ENCODE data around the gene RIGI. TPM values are rescaled to one million over a fixed set of nuclear protein-coding genes. Genes with fewer than 3 reads are reported as not detected.
A peak's percentile ranks its signal among the peaks of the same experiment; 100 is the strongest.
"Not testable (repeated sequence)": the region's sequence is repeated elsewhere in the genome, so short reads cannot be mapped to it uniquely, and the experiment has no call there.

Gene RIGI
- polyA plus RNA-seq, 6 donors from 2014 or later: 7.9 to 21.5 (median 17.9) TPM

DNA sequence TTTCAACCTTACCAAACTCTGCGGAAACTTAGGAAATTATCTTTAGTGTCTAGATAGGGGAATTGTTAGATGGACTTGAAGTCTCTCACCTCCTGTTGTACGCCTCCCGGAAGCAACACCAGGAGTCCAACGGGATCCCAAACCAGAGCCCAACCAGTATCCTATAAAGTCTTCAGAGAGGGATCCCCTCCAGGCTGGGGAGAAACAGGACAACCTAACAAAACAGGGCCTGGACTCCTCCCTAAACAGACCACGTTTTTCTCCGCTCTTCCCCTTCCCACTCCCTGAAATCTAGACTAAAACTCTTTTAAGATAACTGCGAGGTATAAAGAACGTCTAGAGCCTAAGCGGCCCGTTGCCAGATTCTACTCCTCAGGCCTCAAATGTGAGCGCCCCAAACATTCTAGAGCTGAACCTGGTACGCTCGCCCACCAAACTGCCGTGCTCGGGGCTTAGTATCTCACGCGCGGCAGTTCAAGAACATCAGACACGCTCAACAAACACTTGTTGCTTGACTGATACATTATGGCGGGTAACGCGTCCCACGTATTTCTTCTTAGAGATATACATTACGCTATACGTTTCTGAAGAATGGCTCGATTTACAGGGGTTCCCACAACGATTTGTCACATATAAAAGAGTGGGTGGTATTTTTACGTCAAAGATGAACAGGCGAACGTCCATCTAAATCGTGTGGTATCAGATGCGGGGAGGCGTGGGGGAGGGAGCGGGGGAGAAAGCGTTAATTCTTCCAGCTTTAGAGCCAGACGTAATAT, 25.5 kb upstream of the RIGI start:
- peaks cover 24 to 54% (median 47%) of the 10 kb centered on the region in 3 donors for H3K4me1 Mint-ChIP-seq
- H3K27me3 Mint-ChIP-seq: no peaks in the 10 kb centered on the region
- H3K27ac Mint-ChIP-seq: peak overlapping the region; percentile 96 to 99 (median 98)
- ATAC-seq (ENCODE audit: low read depth in 2 of 2) (peak; percentile 7 to 17), DNase-seq (peak; percentile 40)
- no peaks in the 10 kb centered on the region for H3K36me3 Mint-ChIP-seq
- no peaks in the 10 kb centered on the region for H3K9me3 Mint-ChIP-seq
- peak overlapping the region; percentile 95 to 99 (median 97) for H3K4me3 Mint-ChIP-seq

GRCh38 chr9:32550562-32551275, 24.7 kb upstream of the RIGI start:
- no peaks in the 10 kb centered on the region for H3K36me3 Mint-ChIP-seq
- DNase-seq (peak; percentile 97), ATAC-seq (ENCODE audit: low read depth in 2 of 2) (peak; percentile 81 to 82)
- H3K27ac Mint-ChIP-seq: peak overlapping the region; percentile 95 to 99 (median 97)
- H3K9me3 Mint-ChIP-seq: no peaks in the 10 kb centered on the region
- peak overlapping the region; percentile 95 to 99 (median 97) for H3K4me3 Mint-ChIP-seq
- no peaks in the 10 kb centered on the region for H3K27me3 Mint-ChIP-seq
- peaks cover 19 to 54% (median 44%) of the 10 kb centered on the region in 3 donors for H3K4me1 Mint-ChIP-seq

GRCh38 chr9:32550150-32550561, 24.2 kb upstream of the RIGI start:
- H3K9me3 Mint-ChIP-seq: no peaks in the 10 kb centered on the region
- DNase-seq: peak; percentile 5
- H3K27me3 Mint-ChIP-seq: no peaks in the 10 kb centered on the region
- no peak for ATAC-seq (ENCODE audit: low read depth in 2 of 2)
- H3K27ac Mint-ChIP-seq: peak overlapping the region; percentile 3 to 98 (median 89)
- peak overlapping the region; percentile 89 to 99 (median 96) for H3K4me3 Mint-ChIP-seq
- H3K36me3 Mint-ChIP-seq: no peaks in the 10 kb centered on the region
- peaks cover 19 to 55% (median 45%) of the 10 kb centered on the region in 3 donors for H3K4me1 Mint-ChIP-seq

- DNase-seq; H3K9me3 Mint-ChIP-seq; H3K27ac Mint-ChIP-seq; H3K27me3 Mint-ChIP-seq; ATAC-seq (ENCODE audit: low read depth in 2 of 2); H3K36me3 Mint-ChIP-seq: not testable (repeated sequence)
- Mint-ChIP-seq H3K4me1 (peaks cover 23 to 62% (median 38%) of the 10 kb centered on the region in 3 donors), H3K4me3 (peak overlapping the region in 2 of 8 donors; percentile 25 to 95)
These were observed 22.2 kb upstream of the RIGI start for GRCh38 chr9:32548213-32548612.

- H3K27me3 Mint-ChIP-seq: no peaks in the 10 kb centered on the region
- H3K27ac Mint-ChIP-seq: peak overlapping the region in 1 of 6 donors; percentile 59
- peaks cover 19 to 46% (median 25%) of the 10 kb centered on the region in 3 donors for H3K4me1 Mint-ChIP-seq
- H3K9me3 Mint-ChIP-seq: no peaks in the 10 kb centered on the region
- DNase-seq (no peak), ATAC-seq (ENCODE audit: low read depth in 2 of 2) (no peak)
- H3K4me3 Mint-ChIP-seq: no peak overlapping the region
- peaks cover 16 to 17% of the 10 kb centered on the region in 2 donors for H3K36me3 Mint-ChIP-seq
These were observed 19.9 kb upstream of the RIGI start for GRCh38 chr9:32545884-32546283.

DNA sequence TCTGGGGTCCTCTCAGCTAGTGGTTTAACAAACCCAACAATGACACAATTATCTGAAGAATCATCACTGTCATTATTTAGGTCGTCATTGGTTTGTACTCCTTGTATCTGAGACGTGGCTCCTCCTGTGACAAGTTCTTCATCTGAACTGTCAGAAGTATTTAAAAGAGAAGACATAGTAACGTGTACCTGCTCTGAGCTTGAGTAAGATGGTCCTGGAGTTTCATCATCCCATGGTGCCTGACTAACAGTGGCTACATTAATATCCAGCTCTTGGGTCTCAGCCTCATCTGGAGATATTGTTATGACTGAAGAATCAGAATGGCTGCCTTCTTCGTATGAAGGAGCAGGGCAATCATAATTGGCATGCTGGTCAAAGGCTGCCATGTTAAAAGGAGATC, 17.1 kb upstream of the RIGI start:
- peaks cover 16 to 17% of the 10 kb centered on the region in 2 donors for H3K36me3 Mint-ChIP-seq
- H3K27ac Mint-ChIP-seq: no peak overlapping the region
- no peak overlapping the region for H3K4me3 Mint-ChIP-seq
- no peak for ATAC-seq (ENCODE audit: low read depth in 2 of 2)
- DNase-seq: no peak
- H3K9me3 Mint-ChIP-seq: no peaks in the 10 kb centered on the region
- no peaks in the 10 kb centered on the region for H3K27me3 Mint-ChIP-seq
- peaks cover 3 to 22% (median 9%) of the 10 kb centered on the region in 3 donors for H3K4me1 Mint-ChIP-seq

DNA sequence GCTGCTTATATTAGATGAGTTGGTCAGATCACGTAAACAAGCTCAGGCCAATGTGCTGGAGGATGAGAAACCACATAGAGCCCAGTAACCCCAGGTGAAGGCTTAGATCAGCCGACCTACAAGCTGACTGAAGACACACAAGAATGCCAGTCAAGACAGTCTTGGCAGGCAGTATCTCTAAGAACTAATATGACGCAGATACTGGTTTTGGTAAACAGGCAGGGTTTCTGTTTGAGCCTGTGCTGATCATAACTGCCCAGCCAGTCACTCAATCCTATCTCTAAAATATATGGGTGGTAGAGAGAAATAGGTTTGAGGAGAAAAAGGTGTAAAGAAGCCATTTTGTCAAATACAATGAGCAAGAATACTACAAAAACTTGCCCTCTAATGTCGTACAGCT, 7.8 kb upstream of the RIGI start:
- ATAC-seq (ENCODE audit: low read depth in 2 of 2) (no peak), DNase-seq (no peak)
- peaks cover 3 to 6% (median 4%) of the 10 kb centered on the region in 3 donors for H3K4me1 Mint-ChIP-seq
- peaks cover 0 to 7% (median 0%) of the 10 kb centered on the region in 7 donors for H3K9me3 Mint-ChIP-seq
- H3K27me3 Mint-ChIP-seq: no peaks in the 10 kb centered on the region
- peaks cover 0 to 4% of the 10 kb centered on the region in 2 donors for H3K36me3 Mint-ChIP-seq
- H3K4me3 Mint-ChIP-seq: no peak overlapping the region
- H3K27ac Mint-ChIP-seq: no peak overlapping the region

DNA sequence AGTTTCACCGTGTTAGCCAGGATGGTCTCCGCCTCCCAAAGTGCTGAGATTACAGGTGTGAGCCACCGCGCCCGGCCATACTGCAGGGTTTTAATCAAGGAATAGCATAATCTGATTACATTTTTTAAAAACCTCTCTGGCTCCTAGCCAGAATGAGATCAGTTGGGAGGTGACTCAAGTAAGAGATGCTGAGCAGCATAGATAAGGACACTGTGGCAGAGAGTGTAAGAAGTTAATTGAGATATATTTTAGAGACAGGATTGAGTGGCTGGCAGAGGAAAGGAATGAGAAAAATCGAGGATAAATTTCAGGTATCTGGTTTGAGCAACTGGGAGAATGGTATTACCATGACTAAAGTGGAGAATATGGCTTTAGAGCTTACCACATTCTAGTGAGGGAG, 7.3 kb upstream of the RIGI start:
- H3K27ac Mint-ChIP-seq: peak overlapping the region in 1 of 6 donors; percentile 1
- no peaks in the 10 kb centered on the region for H3K27me3 Mint-ChIP-seq
- H3K9me3 Mint-ChIP-seq: peaks cover 0 to 7% (median 0%) of the 10 kb centered on the region in 7 donors
- H3K4me1 Mint-ChIP-seq: peaks cover 3 to 6% (median 4%) of the 10 kb centered on the region in 3 donors
- H3K36me3 Mint-ChIP-seq: peaks cover 0 to 4% of the 10 kb centered on the region in 2 donors
- ATAC-seq (ENCODE audit: low read depth in 2 of 2) (no peak), DNase-seq (no peak)
- no peak overlapping the region for H3K4me3 Mint-ChIP-seq

DNA sequence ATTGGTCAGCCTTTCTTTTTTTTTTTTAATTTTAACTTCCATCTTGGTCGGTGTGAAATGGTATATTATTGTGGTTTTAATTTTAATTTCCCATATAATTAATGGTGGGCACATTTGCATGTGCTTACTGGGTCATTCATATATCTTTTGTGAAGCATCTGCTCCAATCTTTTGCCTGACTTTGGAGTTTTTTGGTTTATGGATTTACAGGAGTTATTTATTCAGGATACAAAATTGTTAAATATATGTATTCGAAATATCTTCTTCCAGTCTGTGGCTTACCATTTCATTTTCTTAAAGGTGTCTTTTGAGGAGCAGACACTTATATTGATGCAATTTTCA, 682 bp upstream of the RIGI start:
- Mint-ChIP-seq H3K27ac (peak overlapping the region; percentile 93 to 98 (median 95)), H3K27me3 (no peaks in the 10 kb centered on the region), H3K9me3 (peaks cover 0 to 7% (median 3%) of the 10 kb centered on the region in 7 donors), H3K4me3 (peak overlapping the region; percentile 94 to 100 (median 98)), H3K4me1 (peaks cover 30 to 47% (median 32%) of the 10 kb centered on the region in 3 donors), H3K36me3 (peaks cover 9 to 12% of the 10 kb centered on the region in 2 donors)
- DNase-seq (no peak), ATAC-seq (ENCODE audit: low read depth in 2 of 2) (no peak)

DNA sequence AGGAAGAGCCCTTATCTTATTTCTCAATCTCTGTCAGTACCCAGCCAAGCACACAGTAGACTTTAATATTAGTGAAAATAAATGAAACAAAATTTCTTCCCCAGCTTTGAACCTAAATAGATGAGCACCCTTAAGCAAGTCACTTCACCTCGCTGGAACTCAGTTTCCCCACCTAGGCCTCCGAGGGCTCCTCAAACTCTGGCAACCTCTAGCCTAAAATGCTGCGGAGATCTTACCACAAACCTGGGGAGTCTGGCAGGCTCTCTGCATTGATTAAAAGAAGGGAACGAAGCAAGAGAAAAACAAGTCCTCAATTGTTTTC, 326 bp downstream of the RIGI start:
- no peaks in the 10 kb centered on the region for H3K27me3 Mint-ChIP-seq
- H3K36me3 Mint-ChIP-seq: peaks cover 8 to 12% of the 10 kb centered on the region in 2 donors
- H3K27ac Mint-ChIP-seq: peak overlapping the region; percentile 93 to 98 (median 95)
- peaks cover 30 to 51% (median 32%) of the 10 kb centered on the region in 3 donors for H3K4me1 Mint-ChIP-seq
- peaks cover 0 to 5% (median 1%) of the 10 kb centered on the region in 7 donors for H3K9me3 Mint-ChIP-seq
- ATAC-seq (ENCODE audit: low read depth in 2 of 2): peak in 1 of 2 donors; percentile 4
- no peak for DNase-seq
- H3K4me3 Mint-ChIP-seq: peak overlapping the region; percentile 94 to 100 (median 98)

GRCh38 chr9:32524892-32525708, 896 bp downstream of the RIGI start:
- H3K4me1 Mint-ChIP-seq: peaks cover 30 to 51% (median 32%) of the 10 kb centered on the region in 3 donors
- peak overlapping the region; percentile 93 to 98 (median 95) for H3K27ac Mint-ChIP-seq
- peaks cover 8 to 12% of the 10 kb centered on the region in 2 donors for H3K36me3 Mint-ChIP-seq
- peak in 1 of 2 donors; percentile 19 for ATAC-seq (ENCODE audit: low read depth in 2 of 2)
- DNase-seq: no peak
- H3K27me3 Mint-ChIP-seq: no peaks in the 10 kb centered on the region
- H3K9me3 Mint-ChIP-seq: peaks cover 0 to 5% (median 0%) of the 10 kb centered on the region in 7 donors
- H3K4me3 Mint-ChIP-seq: peak overlapping the region; percentile 94 to 100 (median 98)

- not testable (repeated sequence) for H3K27me3 Mint-ChIP-seq; H3K9me3 Mint-ChIP-seq; DNase-seq; ATAC-seq (ENCODE audit: low read depth in 2 of 2)
- Mint-ChIP-seq H3K36me3 (peaks cover 8 to 12% of the 10 kb centered on the region in 2 donors), H3K4me3 (peak overlapping the region; percentile 74 to 100 (median 98)), H3K4me1 (peaks cover 30 to 51% (median 32%) of the 10 kb centered on the region in 3 donors), H3K27ac (peak overlapping the region in 4 of 6 donors; percentile 5 to 98 (median 96))
These were observed 1.5 kb downstream of the RIGI start for GRCh38 chr9:32524558-32524891.

DNA sequence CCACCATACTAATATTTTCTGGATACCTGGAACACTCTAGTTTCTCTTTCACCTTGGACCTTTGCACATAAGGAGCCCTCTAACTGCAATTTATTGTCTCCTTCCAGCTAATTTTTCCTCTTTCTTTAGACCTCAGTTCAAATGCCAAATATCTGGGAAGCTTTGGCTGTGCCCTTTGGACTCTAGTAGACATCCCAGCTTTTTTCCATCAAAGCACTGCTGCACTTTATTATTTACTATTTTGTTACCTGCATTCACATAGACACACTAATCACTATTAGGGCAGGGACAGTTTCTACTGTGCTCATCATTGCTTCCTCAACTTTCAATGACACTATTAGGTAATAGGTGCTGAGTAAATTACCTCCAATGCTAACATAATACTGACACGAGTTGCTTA, 2.1 kb downstream of the RIGI start:
- H3K27me3 Mint-ChIP-seq: no peaks in the 10 kb centered on the region
- H3K4me3 Mint-ChIP-seq: peak overlapping the region in 5 of 8 donors; percentile 2 to 99 (median 80)
- peaks cover 0 to 5% (median 0%) of the 10 kb centered on the region in 7 donors for H3K9me3 Mint-ChIP-seq
- ATAC-seq (ENCODE audit: low read depth in 2 of 2) (no peak), DNase-seq (no peak)
- H3K27ac Mint-ChIP-seq: peak overlapping the region in 3 of 6 donors; percentile 5 to 74 (median 65)
- peaks cover 30 to 51% (median 32%) of the 10 kb centered on the region in 3 donors for H3K4me1 Mint-ChIP-seq
- H3K36me3 Mint-ChIP-seq: peaks cover 8 to 12% of the 10 kb centered on the region in 2 donors

All from naive B cell (primary cell).